Endometrial microvascular endothelial cells (primary cell): Measurements from ENCODE around the gene SLCO1C1. TPM values are rescaled to one million over a fixed set of nuclear protein-coding genes. Genes with fewer than 3 reads are reported as not detected.
"Not testable (repeated sequence)": the region's sequence is repeated elsewhere in the genome, so short reads cannot be mapped to it uniquely, and the experiment has no call there.

Experiments
- in situ Hi-C: cut with HindIII; loops from 2 replicates; pipeline ENCODE4 v1.10.0; 2017; ENCODE audit warnings: low sequenced_read_pairs, low pct_unique_long_range_greater_than_20kb; ENCODE audit errors: inconsistent ontology term
- total RNA-seq: library from RNA; depleted of rRNA; stranded (reverse); fragments of >200 nt; gene quantifications from one replicate; pipeline ENCODE4 v1.2.3, GENCODE V29; 2015; ENCODE audit errors: inconsistent ontology term

The SLCO1C1 gene
- not detected for total RNA-seq

GRCh38 chr12:20695232-20695631 lies at the start of gene SLCO1C1:
TSS of gene SLCO1C1 (plus strand) at chr12:20695332. CDS start at chr12:20699577, 4,245 bp downstream.
- in situ Hi-C loops, result no loop called here

- in situ Hi-C loops, result no loop called here
These were observed 48.8 kb upstream of the SLCO1C1 start for GRCh38 chr12:20646239-20646827.

- in situ Hi-C loops, result no loop called here
These were observed 41.3 kb upstream of the SLCO1C1 start for GRCh38 chr12:20653871-20654270.

- in situ Hi-C loops, result no loop called here
These were observed 38.5 kb upstream of the SLCO1C1 start for GRCh38 chr12:20656600-20656999.

- in situ Hi-C loops, result no loop called here
These were observed 37.6 kb upstream of the SLCO1C1 start for GRCh38 chr12:20657496-20657895.

GRCh38 chr12:20681334-20681733 lies 13.8 kb upstream of the SLCO1C1 start:
- in situ Hi-C loops, result no loop called here

- in situ Hi-C loops, result no loop called here
These were observed 1.2 kb downstream of the SLCO1C1 start for GRCh38 chr12:20696181-20696905.

GRCh38 chr12:20701106-20701505 lies 6.0 kb downstream of the SLCO1C1 start:
- in situ Hi-C loops, result no loop called here

- in situ Hi-C loops, result no loop called here
These were observed 9.7 kb downstream of the SLCO1C1 start for GRCh38 chr12:20704860-20705259.

- in situ Hi-C loops, result no loop called here
These were observed 16.7 kb downstream of the SLCO1C1 start for GRCh38 chr12:20711846-20712245.

GRCh38 chr12:20716037-20716436 lies 20.9 kb downstream of the SLCO1C1 start:
- in situ Hi-C loops, result no loop called here

- in situ Hi-C loops, result no loop called here
These were observed 21.9 kb downstream of the SLCO1C1 start for GRCh38 chr12:20716985-20717384.

GRCh38 chr12:20718294-20718693 lies 23.2 kb downstream of the SLCO1C1 start:
- in situ Hi-C loops, result no loop called here

GRCh38 chr12:20722142-20722541 lies 27.0 kb downstream of the SLCO1C1 start:
- in situ Hi-C loops, result no loop called here

- in situ Hi-C loops, result no loop called here
These were observed 36.1 kb downstream of the SLCO1C1 start for GRCh38 chr12:20731274-20731673.

GRCh38 chr12:20740972-20741371 lies 45.8 kb downstream of the SLCO1C1 start:
- in situ Hi-C loops, result no loop called here

GRCh38 chr12:20748198-20748597 lies 53.1 kb downstream of the SLCO1C1 start:
- in situ Hi-C loops, result no loop called here

- in situ Hi-C loops, result no loop called here
These were observed 55.9 kb downstream of the SLCO1C1 start for GRCh38 chr12:20751046-20751445.

- in situ Hi-C loops, result no loop called here
These were observed 82.3 kb downstream of the SLCO1C1 start for GRCh38 chr12:20777420-20777819.

- in situ Hi-C loops, result no loop called here
These were observed 83.8 kb downstream of the SLCO1C1 start for GRCh38 chr12:20778969-20779368.

GRCh38 chr12:20779971-20780370 lies 84.8 kb downstream of the SLCO1C1 start:
- in situ Hi-C loops, result not testable (repeated sequence)
